Measurements from ENCODE around the gene PRR15L. TPM values are rescaled to one million over a fixed set of nuclear protein-coding genes. Genes with fewer than 3 reads are reported as not detected.

PRR15L gene
- total RNA-seq, 3 donors from 2014 or later: 38.7 to 105 TPM; not detected in 1

DNA sequence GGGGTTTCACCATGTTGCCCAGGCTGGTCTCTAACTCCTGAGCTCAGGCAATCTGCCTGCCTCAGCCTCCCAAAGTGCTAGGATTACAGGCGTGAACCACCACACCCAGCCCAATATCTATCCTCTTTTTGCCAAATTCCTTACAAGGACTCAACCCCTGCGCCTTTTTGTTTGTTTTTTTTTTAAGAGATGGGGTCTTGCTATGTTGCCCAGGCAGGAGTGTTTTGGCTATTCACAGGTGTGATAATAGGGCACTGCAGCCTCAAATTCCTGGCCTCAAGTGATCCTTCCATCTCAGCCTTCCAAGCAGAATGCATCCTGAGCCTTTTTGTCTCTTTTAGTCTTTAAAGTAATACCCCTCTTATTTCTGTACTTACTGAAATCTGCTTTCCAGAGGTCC is 44.6 kb downstream of the PRR15L start:
- no peak for TF ChIP-seq POLR2A (IDR thresholded peaks at IDR 0.05)
- TF ChIP-seq POLR2AphosphoS5 (IDR thresholded peaks at IDR 0.05): no peak
- TF ChIP-seq, protein P1, sequence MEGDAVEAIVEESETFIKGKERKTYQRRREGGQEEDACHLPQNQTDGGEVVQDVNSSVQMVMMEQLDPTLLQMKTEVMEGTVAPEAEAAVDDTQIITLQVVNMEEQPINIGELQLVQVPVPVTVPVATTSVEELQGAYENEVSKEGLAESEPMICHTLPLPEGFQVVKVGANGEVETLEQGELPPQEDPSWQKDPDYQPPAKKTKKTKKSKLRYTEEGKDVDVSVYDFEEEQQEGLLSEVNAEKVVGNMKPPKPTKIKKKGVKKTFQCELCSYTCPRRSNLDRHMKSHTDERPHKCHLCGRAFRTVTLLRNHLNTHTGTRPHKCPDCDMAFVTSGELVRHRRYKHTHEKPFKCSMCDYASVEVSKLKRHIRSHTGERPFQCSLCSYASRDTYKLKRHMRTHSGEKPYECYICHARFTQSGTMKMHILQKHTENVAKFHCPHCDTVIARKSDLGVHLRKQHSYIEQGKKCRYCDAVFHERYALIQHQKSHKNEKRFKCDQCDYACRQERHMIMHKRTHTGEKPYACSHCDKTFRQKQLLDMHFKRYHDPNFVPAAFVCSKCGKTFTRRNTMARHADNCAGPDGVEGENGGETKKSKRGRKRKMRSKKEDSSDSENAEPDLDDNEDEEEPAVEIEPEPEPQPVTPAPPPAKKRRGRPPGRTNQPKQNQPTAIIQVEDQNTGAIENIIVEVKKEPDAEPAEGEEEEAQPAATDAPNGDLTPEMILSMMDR (IDR thresholded peaks at IDR 0.05): no peak
- H3K4me1 ChIP-seq: peaks cover 17 to 21% of the 10 kb centered on the region in 2 donors
- H3K36me3 ChIP-seq: no peaks in the 10 kb centered on the region
- H3K4me3 ChIP-seq: no peak overlapping the region
- no peaks in the 10 kb centered on the region for H3K9me3 ChIP-seq
- no peak for DNase-seq (ENCODE audit: low spot score in 2 of 2)
- intact Hi-C loops (cut with DNase I; ENCODE audit: low total_unique reads): no loop called here
- no peaks in the 10 kb centered on the region for H3K27me3 ChIP-seq
- H3K27ac ChIP-seq: no peak overlapping the region

DNA sequence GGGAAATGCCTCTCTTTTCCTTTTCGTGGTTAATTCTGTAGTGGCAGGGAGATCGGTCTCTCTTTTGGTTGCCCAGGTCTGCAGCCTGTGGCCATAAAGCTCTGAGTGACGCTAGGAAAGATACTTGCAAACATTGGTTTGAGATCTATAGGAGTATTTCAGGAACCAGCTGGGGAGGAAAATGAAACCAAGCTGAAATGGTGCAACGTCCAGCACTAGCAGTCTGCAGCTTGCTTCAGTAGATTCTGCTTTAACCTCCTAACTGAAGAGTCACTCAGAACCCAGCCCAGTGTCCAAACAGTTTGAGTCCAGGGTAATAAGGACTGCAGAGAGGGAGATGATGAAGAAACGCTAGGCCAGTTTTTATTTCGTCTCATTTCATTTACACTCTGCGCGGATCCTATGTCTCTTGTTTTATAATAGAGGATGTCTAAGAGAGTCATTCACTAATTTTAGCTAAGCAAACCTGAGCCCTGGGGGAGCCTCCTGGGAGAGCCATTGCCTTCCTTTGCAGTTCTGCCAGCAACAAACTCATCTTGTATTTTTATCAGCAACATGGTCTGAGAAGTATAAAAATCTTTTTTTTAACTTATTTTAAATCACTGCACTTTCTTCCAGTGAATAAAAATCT is 49.6 kb downstream of the PRR15L start:
- Histone ChIP-seq H3K9me3 (no peaks in the 10 kb centered on the region), H3K27ac (peak overlapping the region; percentile 89 to 94), H3K4me3 (peak overlapping the region in 2 of 3 donors; percentile 8 to 37), H3K36me3 (no peaks in the 10 kb centered on the region), H3K27me3 (no peaks in the 10 kb centered on the region), H3K4me1 (peaks cover 16 to 40% of the 10 kb centered on the region in 2 donors)
- intact Hi-C loops (cut with DNase I; ENCODE audit: low total_unique reads): no loop called here
- no peak for DNase-seq (ENCODE audit: low spot score in 2 of 2)
- no peak for TF ChIP-seq POLR2A (IDR thresholded peaks at IDR 0.05)
- TF ChIP-seq, protein P1 (IDR thresholded peaks at IDR 0.05): no peak
- TF ChIP-seq POLR2AphosphoS5 (IDR thresholded peaks at IDR 0.05): no peak

DNA sequence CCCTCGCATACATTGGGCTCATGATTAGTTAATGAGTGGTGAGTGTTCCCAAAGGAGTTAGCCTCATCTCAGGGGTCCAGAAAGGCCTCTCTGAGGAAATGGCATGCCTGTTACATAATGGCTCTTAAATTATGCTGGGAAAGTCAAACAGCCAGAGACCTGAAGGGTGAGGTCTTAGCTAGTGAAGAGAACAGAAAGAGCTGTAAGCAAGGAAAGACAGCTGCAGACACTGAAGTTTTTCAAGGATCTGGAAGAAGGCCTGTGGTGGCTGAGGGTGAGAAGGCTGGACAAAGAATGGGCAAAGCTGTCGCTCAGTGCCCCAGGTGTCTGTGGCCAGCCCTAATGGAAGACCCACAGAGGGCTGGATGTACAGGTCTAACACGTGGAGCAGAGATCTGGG is 51.2 kb downstream of the PRR15L start:
- H3K27ac ChIP-seq: peak overlapping the region; percentile 89 to 94

GRCh38 chr17:47905221-47905733 is 52.4 kb downstream of the PRR15L start:
- peak; percentile 83 to 86 for DNase-seq (ENCODE audit: low spot score in 2 of 2)
- H3K27me3 ChIP-seq: no peaks in the 10 kb centered on the region
- peak overlapping the region in 1 of 3 donors; percentile 45 for H3K4me3 ChIP-seq
- peak overlapping the region; percentile 89 to 94 for H3K27ac ChIP-seq
- intact Hi-C loops (cut with DNase I; ENCODE audit: low total_unique reads): no loop called here
- no peaks in the 10 kb centered on the region for H3K36me3 ChIP-seq
- H3K4me1 ChIP-seq: peaks cover 16 to 40% of the 10 kb centered on the region in 2 donors
- TF ChIP-seq POLR2AphosphoS5 (IDR thresholded peaks at IDR 0.05) (peak in 1 of 3 donors; percentile 31), POLR2A (IDR thresholded peaks at IDR 0.05) (no peak)
- H3K9me3 ChIP-seq: no peaks in the 10 kb centered on the region

More for the DNA sequence above, 51.2 kb downstream of the PRR15L start:
- no peaks in the 10 kb centered on the region for H3K27me3 ChIP-seq
- TF ChIP-seq POLR2A (IDR thresholded peaks at IDR 0.05) (no peak), POLR2AphosphoS5 (IDR thresholded peaks at IDR 0.05) (no peak)
- TF ChIP-seq, protein P1 (IDR thresholded peaks at IDR 0.05): no peak
- no peaks in the 10 kb centered on the region for H3K9me3 ChIP-seq
- peaks cover 16 to 40% of the 10 kb centered on the region in 2 donors for H3K4me1 ChIP-seq
- no peak for DNase-seq (ENCODE audit: low spot score in 2 of 2)
- no peak overlapping the region for H3K4me3 ChIP-seq
- H3K36me3 ChIP-seq: no peaks in the 10 kb centered on the region
- intact Hi-C loops (cut with DNase I; ENCODE audit: low total_unique reads): no loop called here

- intact Hi-C loops (cut with DNase I; ENCODE audit: low total_unique reads): no loop called here
- no peak for TF ChIP-seq POLR2A (IDR thresholded peaks at IDR 0.05)
- TF ChIP-seq, protein P1 (IDR thresholded peaks at IDR 0.05): no peak
- TF ChIP-seq POLR2AphosphoS5 (IDR thresholded peaks at IDR 0.05): no peak
- no peak overlapping the region for H3K4me3 ChIP-seq
- H3K9me3 ChIP-seq: no peaks in the 10 kb centered on the region
- no peaks in the 10 kb centered on the region for H3K36me3 ChIP-seq
- peak overlapping the region; percentile 59 to 100 for H3K27ac ChIP-seq
- no peaks in the 10 kb centered on the region for H3K27me3 ChIP-seq
- peaks cover 21 to 60% of the 10 kb centered on the region in 2 donors for H3K4me1 ChIP-seq
- DNase-seq (ENCODE audit: low spot score in 2 of 2): peak in 1 of 2 donors; percentile 19
These were observed 55.5 kb downstream of the PRR15L start for GRCh38 chr17:47902039-47902744.

Other genes starting within 250 kb of the PRR15L start
- gene TBX21, start 224.6 kb downstream of the PRR15L start, total RNA-seq: 1 to 10 TPM in 2 of 3 donors, under 1 TPM in 1; 0.33 to 1.8 (median 1.0) TPM
- gene OSBPL7, start 136.1 kb downstream of the PRR15L start, total RNA-seq: 10 to 100 TPM in 1 of 3 donors, 1 to 10 TPM in 2; 3.0 to 10.2 (median 8.9) TPM
- 10 to 100 TPM; 35.0 to 43.5 (median 36.7) TPM for gene MRPL10, start 126.3 kb downstream of the PRR15L start, total RNA-seq
- gene LRRC46, start 126.2 kb downstream of the PRR15L start, total RNA-seq: under 1 TPM; 0.16 to 0.59 (median 0.33) TPM
- gene SCRN2, start 116.6 kb downstream of the PRR15L start, total RNA-seq: 100 to 1,000 TPM in 1 of 3 donors, 10 to 100 TPM in 2; 49.2 to 108 (median 54.9) TPM
- 1 to 10 TPM in 2 of 3 donors, under 1 TPM in 1; 0.48 to 5.3 (median 3.6) TPM for gene SP6, start 106.7 kb downstream of the PRR15L start, total RNA-seq
- gene SP2, start 61.6 kb downstream of the PRR15L start, total RNA-seq: 1 to 10 TPM; 4.6 to 9.8 (median 5.6) TPM
- gene PNPO, start 16.3 kb downstream of the PRR15L start, total RNA-seq: 10 to 100 TPM; 28.3 to 61.2 (median 34.7) TPM
- gene CDK5RAP3, start 13.2 kb upstream of the PRR15L start, total RNA-seq: 100 to 1,000 TPM; 121 to 198 (median 183) TPM
- gene COPZ2, start 79.9 kb upstream of the PRR15L start, total RNA-seq: 10 to 100 TPM; 16.4 to 97.9 (median 23.3) TPM
- gene NFE2L1, start 90.5 kb upstream of the PRR15L start, total RNA-seq: 100 to 1,000 TPM in 2 of 3 donors, 10 to 100 TPM in 1; 96.4 to 278 (median 106) TPM
- gene CBX1, start 143.6 kb upstream of the PRR15L start, total RNA-seq: 10 to 100 TPM; 29.0 to 45.8 (median 45.2) TPM
- 10 to 100 TPM; 13.4 to 19.7 (median 14.2) TPM for gene SNX11, start 149.9 kb upstream of the PRR15L start, total RNA-seq

Measured in breast epithelium (tissue), 4 donors.